HG03520 (cell line): ENCODE data around the gene ILF2.
"Not testable (repeated sequence)": the region's sequence is repeated elsewhere in the genome, so short reads cannot be mapped to it uniquely, and the experiment has no call there.

Experiments
- ATAC-seq: cut with Tn5 transposase; IDR thresholded peaks from one replicate; pipeline ENCODE4 v1.9.1; 2021; ENCODE audit warnings: mild to moderate bottlenecking, moderate library complexity; ENCODE audit not compliant: unreplicated experiment

ILF2 gene

GRCh38 chr1:153670859-153671627, at the start of gene ILF2:
Gene ILF2 (minus strand): TSS chr1:153670993. CDS start chr1:153670922, 71 bp downstream.
- ATAC-seq, result peak; percentile 92

- no peak for ATAC-seq
These were observed 46.5 kb upstream of the ILF2 start for GRCh38 chr1:153717330-153717729.

- not testable (repeated sequence) for ATAC-seq
These were observed 45.4 kb upstream of the ILF2 start for GRCh38 chr1:153716211-153716610.

- ATAC-seq, result no peak
These were observed 40.2 kb upstream of the ILF2 start for GRCh38 chr1:153711026-153711425.

GRCh38 chr1:153705484-153705883, 34.7 kb upstream of the ILF2 start:
- ATAC-seq, result no peak

- no peak for ATAC-seq
These were observed 29.0 kb upstream of the ILF2 start for GRCh38 chr1:153699768-153700167.

- ATAC-seq, result no peak
These were observed 28.3 kb upstream of the ILF2 start for GRCh38 chr1:153698923-153699714.

GRCh38 chr1:153698020-153698922, 27.5 kb upstream of the ILF2 start:
- no peak for ATAC-seq

- no peak for ATAC-seq
These were observed 26.6 kb upstream of the ILF2 start for GRCh38 chr1:153697191-153698019.

GRCh38 chr1:153696741-153697140, 25.9 kb upstream of the ILF2 start:
- no peak for ATAC-seq

GRCh38 chr1:153693466-153693865, 22.7 kb upstream of the ILF2 start:
- ATAC-seq, result no peak

- no peak for ATAC-seq
These were observed 18.0 kb upstream of the ILF2 start for GRCh38 chr1:153688736-153689328.

- ATAC-seq, result no peak
These were observed 17.5 kb upstream of the ILF2 start for GRCh38 chr1:153688276-153688675.

- no peak for ATAC-seq
These were observed 16.7 kb upstream of the ILF2 start for GRCh38 chr1:153687346-153688125.

- no peak for ATAC-seq
These were observed 14.9 kb upstream of the ILF2 start for GRCh38 chr1:153685544-153686340.

- ATAC-seq, result no peak
These were observed 14.1 kb upstream of the ILF2 start for GRCh38 chr1:153684892-153685291.

- no peak for ATAC-seq
These were observed 13.1 kb upstream of the ILF2 start for GRCh38 chr1:153683854-153684253.

- no peak for ATAC-seq
These were observed 11.9 kb upstream of the ILF2 start for GRCh38 chr1:153682730-153683129.

- ATAC-seq, result no peak
These were observed 9.3 kb upstream of the ILF2 start for GRCh38 chr1:153680120-153680403.
